ENCODE measurements around the gene PDZD7.
A peak's percentile ranks its signal among the peaks of the same experiment; 100 is the strongest.

PDZD7 gene

DNA sequence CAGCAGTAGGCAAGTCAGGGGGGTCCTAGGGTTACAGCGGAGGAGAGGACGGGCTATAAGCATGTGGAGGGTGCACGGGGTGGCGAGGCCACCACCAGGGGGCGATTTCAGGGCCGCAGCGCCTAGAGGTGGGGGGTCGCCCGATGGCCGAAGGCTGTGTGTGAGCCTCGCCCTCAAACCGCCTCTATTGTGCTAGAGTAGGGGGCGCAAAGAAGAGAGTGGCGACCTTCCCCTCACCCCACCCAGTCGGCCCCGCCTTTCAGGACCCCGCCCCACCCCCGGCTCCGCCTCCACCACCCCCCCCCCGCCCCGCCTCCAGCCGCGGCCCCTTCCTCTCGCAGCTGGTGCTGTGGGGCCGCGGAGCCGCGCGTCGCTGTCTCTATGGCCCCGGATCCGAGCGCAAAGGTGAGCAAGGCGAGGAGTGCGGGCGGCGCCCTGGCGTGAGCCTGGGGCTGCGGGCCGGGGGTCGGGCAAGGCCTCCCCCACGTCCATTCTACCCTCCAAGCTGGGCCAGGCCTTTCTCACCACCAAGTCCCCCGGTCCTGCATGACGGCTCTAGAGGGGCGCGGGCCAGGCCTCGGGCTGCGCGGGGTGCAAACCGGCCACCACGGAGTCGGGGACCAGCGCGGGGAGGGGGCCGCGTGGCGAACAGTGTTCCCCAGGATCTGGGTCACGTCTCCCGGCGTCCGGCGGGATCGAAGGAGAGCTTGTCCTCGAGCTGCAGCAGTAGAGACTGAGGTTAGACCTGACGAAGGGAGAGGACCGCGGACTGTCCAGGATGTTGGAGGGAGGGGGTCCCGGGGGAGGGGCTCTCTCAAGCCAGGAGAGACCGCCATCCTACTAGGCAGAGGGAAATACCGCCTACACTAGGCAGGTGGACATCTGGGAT is 61.5 kb downstream of the PDZD7 start, which contains the start of gene SEMA4G (continued):
- TF ChIP-seq ZNF366 (tag by site-specific recombination; conservative IDR thresholded peaks at IDR 0.05) (no peak), ZIC2 (tag by site-specific recombination; IDR thresholded peaks at IDR 0.05) (0 out of 2 replicates have a peak, but pooled peaks have one; percentile 35), ZNF423 (tag by site-specific recombination; IDR thresholded peaks at IDR 0.05) (peak; percentile 11; the same call in 1 of the 2 replicates), GLIS1 (tag by site-specific recombination; IDR thresholded peaks at IDR 0.05) (peak; percentile 56), ZNF335 (tag by site-specific recombination; conservative IDR thresholded peaks at IDR 0.05) (peak; percentile 40), KLF9 (tag by site-specific recombination; IDR thresholded peaks at IDR 0.05; ENCODE audit: low read depth) (peak; percentile 35; the same call in 1 of the 2 replicates), GFI1B (tag by site-specific recombination; IDR thresholded peaks at IDR 0.05) (no peak), KLF16 (tag by site-specific recombination; IDR thresholded peaks at IDR 0.05) (peak; percentile 56; the same call in 1 of the 2 replicates)

DNA sequence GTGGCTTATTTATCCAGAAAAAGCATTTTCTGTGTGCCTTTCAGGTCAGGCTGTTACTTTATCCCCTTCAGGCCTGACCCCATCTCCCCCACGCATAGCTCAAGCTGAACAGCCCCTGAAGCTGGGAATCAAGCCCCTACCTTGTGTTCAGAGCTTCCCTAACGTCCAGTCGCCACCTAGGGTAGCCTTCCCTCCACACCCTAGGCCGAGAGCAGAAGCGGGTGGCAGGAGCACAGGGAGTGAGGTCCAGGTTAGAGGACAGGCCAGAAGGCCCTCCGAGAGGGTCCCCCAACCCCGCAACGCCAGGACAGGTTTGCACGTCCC is 62.1 kb downstream of the PDZD7 start:
- Histone ChIP-seq H3K27ac (ENCODE audit: extremely low read depth, low read depth, low read length) (no peak overlapping the region), H3K4me3 (ENCODE audit: low read depth, low read length) (peak overlapping the region; percentile 34), H3K36me3 (ENCODE audit: control insufficient read depth in 2 of 2, insufficient read depth in 1 of 2, low read length in 2 of 2) (peaks cover 9 to 17% of the 10 kb centered on the region in 2 experiments; a peak in 2 of 3 replicates), H3K4me1 (ENCODE audit: control insufficient read depth, insufficient read depth, low read length) (no peaks in the 10 kb centered on the region), H3K9me3 (ENCODE audit: control insufficient read depth, insufficient read depth, low read depth, low read length) (no peaks in the 10 kb centered on the region)
- CTCF ChIA-PET = interaction anchor here (0.6 to 1.5 kb wide), 11 partner anchors 11 to 1089 kb away, joined by 3 to 21 read pairs (median 3); no protein-coding TSS in a partner anchor
- POLR2A ChIA-PET = interaction anchor here (1.2 kb wide), 1 partner anchor 16 kb away, joined by 3 read pairs; no protein-coding TSS in a partner anchor
- TF ChIP-seq ZNF302 (tag by site-specific recombination; IDR thresholded peaks at IDR 0.05; ENCODE audit: low read depth) = no peak
- TF ChIP-seq SP7 (tag by site-specific recombination; IDR thresholded peaks at IDR 0.05) = no peak
- no peak for TF ChIP-seq ZNF664 (tag by site-specific recombination; IDR thresholded peaks at IDR 0.05)
- TF ChIP-seq ZNF670 (tag by site-specific recombination; IDR thresholded peaks at IDR 0.05; ENCODE audit: low read depth) = no peak
- TF ChIP-seq, protein P1, sequence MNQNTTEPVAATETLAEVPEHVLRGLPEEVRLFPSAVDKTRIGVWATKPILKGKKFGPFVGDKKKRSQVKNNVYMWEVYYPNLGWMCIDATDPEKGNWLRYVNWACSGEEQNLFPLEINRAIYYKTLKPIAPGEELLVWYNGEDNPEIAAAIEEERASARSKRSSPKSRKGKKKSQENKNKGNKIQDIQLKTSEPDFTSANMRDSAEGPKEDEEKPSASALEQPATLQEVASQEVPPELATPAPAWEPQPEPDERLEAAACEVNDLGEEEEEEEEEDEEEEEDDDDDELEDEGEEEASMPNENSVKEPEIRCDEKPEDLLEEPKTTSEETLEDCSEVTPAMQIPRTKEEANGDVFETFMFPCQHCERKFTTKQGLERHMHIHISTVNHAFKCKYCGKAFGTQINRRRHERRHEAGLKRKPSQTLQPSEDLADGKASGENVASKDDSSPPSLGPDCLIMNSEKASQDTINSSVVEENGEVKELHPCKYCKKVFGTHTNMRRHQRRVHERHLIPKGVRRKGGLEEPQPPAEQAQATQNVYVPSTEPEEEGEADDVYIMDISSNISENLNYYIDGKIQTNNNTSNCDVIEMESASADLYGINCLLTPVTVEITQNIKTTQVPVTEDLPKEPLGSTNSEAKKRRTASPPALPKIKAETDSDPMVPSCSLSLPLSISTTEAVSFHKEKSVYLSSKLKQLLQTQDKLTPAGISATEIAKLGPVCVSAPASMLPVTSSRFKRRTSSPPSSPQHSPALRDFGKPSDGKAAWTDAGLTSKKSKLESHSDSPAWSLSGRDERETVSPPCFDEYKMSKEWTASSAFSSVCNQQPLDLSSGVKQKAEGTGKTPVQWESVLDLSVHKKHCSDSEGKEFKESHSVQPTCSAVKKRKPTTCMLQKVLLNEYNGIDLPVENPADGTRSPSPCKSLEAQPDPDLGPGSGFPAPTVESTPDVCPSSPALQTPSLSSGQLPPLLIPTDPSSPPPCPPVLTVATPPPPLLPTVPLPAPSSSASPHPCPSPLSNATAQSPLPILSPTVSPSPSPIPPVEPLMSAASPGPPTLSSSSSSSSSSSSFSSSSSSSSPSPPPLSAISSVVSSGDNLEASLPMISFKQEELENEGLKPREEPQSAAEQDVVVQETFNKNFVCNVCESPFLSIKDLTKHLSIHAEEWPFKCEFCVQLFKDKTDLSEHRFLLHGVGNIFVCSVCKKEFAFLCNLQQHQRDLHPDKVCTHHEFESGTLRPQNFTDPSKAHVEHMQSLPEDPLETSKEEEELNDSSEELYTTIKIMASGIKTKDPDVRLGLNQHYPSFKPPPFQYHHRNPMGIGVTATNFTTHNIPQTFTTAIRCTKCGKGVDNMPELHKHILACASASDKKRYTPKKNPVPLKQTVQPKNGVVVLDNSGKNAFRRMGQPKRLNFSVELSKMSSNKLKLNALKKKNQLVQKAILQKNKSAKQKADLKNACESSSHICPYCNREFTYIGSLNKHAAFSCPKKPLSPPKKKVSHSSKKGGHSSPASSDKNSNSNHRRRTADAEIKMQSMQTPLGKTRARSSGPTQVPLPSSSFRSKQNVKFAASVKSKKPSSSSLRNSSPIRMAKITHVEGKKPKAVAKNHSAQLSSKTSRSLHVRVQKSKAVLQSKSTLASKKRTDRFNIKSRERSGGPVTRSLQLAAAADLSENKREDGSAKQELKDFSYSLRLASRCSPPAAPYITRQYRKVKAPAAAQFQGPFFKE (tag by site-specific recombination; IDR thresholded peaks at IDR 0.05; ENCODE audit: borderline replicate concordance) = no peak
- TF ChIP-seq, protein P2, sequence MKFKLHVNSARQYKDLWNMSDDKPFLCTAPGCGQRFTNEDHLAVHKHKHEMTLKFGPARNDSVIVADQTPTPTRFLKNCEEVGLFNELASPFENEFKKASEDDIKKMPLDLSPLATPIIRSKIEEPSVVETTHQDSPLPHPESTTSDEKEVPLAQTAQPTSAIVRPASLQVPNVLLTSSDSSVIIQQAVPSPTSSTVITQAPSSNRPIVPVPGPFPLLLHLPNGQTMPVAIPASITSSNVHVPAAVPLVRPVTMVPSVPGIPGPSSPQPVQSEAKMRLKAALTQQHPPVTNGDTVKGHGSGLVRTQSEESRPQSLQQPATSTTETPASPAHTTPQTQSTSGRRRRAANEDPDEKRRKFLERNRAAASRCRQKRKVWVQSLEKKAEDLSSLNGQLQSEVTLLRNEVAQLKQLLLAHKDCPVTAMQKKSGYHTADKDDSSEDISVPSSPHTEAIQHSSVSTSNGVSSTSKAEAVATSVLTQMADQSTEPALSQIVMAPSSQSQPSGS (tag by site-specific recombination; IDR thresholded peaks at IDR 0.05; ENCODE audit: low read depth) = no peak
- TF ChIP-seq ZFP69B (tag by site-specific recombination; IDR thresholded peaks at IDR 0.05) = no peak
- TF ChIP-seq ZNF341 (tag by site-specific recombination; IDR thresholded peaks at IDR 0.05; ENCODE audit: low read depth) = no peak
- TF ChIP-seq, protein P3, sequence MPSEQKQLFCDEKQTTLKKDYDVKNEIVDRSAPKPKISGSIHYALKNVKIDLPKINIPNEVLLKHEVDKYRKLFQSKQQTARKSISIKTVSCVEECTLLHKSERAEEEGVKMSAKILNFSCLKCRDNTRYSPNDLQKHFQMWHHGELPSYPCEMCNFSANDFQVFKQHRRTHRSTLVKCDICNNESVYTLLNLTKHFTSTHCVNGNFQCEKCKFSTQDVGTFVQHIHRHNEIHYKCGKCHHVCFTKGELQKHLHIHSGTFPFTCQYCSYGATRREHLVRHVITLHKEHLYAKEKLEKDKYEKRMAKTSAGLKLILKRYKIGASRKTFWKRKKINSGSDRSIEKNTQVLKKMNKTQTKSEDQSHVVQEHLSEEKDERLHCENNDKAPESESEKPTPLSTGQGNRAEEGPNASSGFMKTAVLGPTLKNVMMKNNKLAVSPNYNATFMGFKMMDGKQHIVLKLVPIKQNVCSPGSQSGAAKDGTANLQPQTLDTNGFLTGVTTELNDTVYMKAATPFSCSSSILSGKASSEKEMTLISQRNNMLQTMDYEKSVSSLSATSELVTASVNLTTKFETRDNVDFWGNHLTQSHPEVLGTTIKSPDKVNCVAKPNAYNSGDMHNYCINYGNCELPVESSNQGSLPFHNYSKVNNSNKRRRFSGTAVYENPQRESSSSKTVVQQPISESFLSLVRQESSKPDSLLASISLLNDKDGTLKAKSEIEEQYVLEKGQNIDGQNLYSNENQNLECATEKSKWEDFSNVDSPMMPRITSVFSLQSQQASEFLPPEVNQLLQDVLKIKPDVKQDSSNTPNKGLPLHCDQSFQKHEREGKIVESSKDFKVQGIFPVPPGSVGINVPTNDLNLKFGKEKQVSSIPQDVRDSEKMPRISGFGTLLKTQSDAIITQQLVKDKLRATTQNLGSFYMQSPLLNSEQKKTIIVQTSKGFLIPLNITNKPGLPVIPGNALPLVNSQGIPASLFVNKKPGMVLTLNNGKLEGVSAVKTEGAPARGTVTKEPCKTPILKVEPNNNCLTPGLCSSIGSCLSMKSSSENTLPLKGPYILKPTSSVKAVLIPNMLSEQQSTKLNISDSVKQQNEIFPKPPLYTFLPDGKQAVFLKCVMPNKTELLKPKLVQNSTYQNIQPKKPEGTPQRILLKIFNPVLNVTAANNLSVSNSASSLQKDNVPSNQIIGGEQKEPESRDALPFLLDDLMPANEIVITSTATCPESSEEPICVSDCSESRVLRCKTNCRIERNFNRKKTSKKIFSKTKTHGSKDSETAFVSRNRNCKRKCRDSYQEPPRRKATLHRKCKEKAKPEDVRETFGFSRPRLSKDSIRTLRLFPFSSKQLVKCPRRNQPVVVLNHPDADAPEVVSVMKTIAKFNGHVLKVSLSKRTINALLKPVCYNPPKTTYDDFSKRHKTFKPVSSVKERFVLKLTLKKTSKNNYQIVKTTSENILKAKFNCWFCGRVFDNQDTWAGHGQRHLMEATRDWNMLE (tag by site-specific recombination; conservative IDR thresholded peaks at IDR 0.05; ENCODE audit: low read depth) = no peak
- TF ChIP-seq ZNF2 (tag by site-specific recombination; IDR thresholded peaks at IDR 0.05) = no peak
- no peak for TF ChIP-seq SP3 (tag by site-specific recombination; IDR thresholded peaks at IDR 0.05)
- no peak for TF ChIP-seq ZIC2 (tag by site-specific recombination; IDR thresholded peaks at IDR 0.05)
- no peak for TF ChIP-seq ZNF791 (tag by site-specific recombination; IDR thresholded peaks at IDR 0.05)
- TF ChIP-seq BCL11A (tag by site-specific recombination; IDR thresholded peaks at IDR 0.05; ENCODE audit: low read depth) = no peak
- no peak for TF ChIP-seq ZBTB48 (tag by site-specific recombination; IDR thresholded peaks at IDR 0.05)
- no peak for TF ChIP-seq ZNF391 (tag by site-specific recombination; IDR thresholded peaks at IDR 0.05; ENCODE audit: borderline replicate concordance, low read depth)
- TF ChIP-seq ZNF521 (tag by site-specific recombination; IDR thresholded peaks at IDR 0.05) = no peak
